ENCODE results near the gene CENPF.
A peak's percentile ranks its signal among the peaks of the same experiment; 100 is the strongest.

CENPF gene

GRCh38 chr1:214623430-214623829 lies 20.4 kb downstream of the CENPF start:
- no peak for DNase-seq (ENCODE audit: low read depth)

- DNase-seq (ENCODE audit: low read depth) = peak; percentile 52
Measured at GRCh38 chr1:214632091-214632490, 29.1 kb downstream of the CENPF start.

- no peak for DNase-seq (ENCODE audit: low read depth)
Measured at GRCh38 chr1:214633686-214634085, 30.7 kb downstream of the CENPF start.

GRCh38 chr1:214634267-214634666 lies 31.3 kb downstream of the CENPF start:
- DNase-seq (ENCODE audit: low read depth) = no peak

- no peak for DNase-seq (ENCODE audit: low read depth)
Measured at GRCh38 chr1:214635086-214635485, 32.1 kb downstream of the CENPF start.

- no peak for DNase-seq (ENCODE audit: low read depth)
Measured at GRCh38 chr1:214635506-214635905, 32.5 kb downstream of the CENPF start.

GRCh38 chr1:214636436-214636835 lies 33.4 kb downstream of the CENPF start:
- no peak for DNase-seq (ENCODE audit: low read depth)

GRCh38 chr1:214637125-214637524 lies 34.1 kb downstream of the CENPF start:
- no peak for DNase-seq (ENCODE audit: low read depth)

GRCh38 chr1:214637722-214638458 lies 34.9 kb downstream of the CENPF start:
- DNase-seq (ENCODE audit: low read depth) = peak; percentile 5

GRCh38 chr1:214638459-214638807 lies 35.4 kb downstream of the CENPF start:
- no peak for DNase-seq (ENCODE audit: low read depth)

GRCh38 chr1:214638997-214639396 lies 36.0 kb downstream of the CENPF start:
- no peak for DNase-seq (ENCODE audit: low read depth)

- no peak for DNase-seq (ENCODE audit: low read depth)
Measured at GRCh38 chr1:214640431-214641213, 37.6 kb downstream of the CENPF start.

- no peak for DNase-seq (ENCODE audit: low read depth)
Measured at GRCh38 chr1:214641214-214641895, 38.4 kb downstream of the CENPF start.

- DNase-seq (ENCODE audit: low read depth) = no peak
Measured at GRCh38 chr1:214643030-214643429, 40.0 kb downstream of the CENPF start.

- DNase-seq (ENCODE audit: low read depth) = no peak
Measured at GRCh38 chr1:214645712-214646111, 42.7 kb downstream of the CENPF start.

GRCh38 chr1:214648801-214649200 lies 45.8 kb downstream of the CENPF start:
- no peak for DNase-seq (ENCODE audit: low read depth)

- DNase-seq (ENCODE audit: low read depth) = no peak
Measured at GRCh38 chr1:214649607-214650006, 46.6 kb downstream of the CENPF start.

- no peak for DNase-seq (ENCODE audit: low read depth)
Measured at GRCh38 chr1:214650664-214651063, 47.7 kb downstream of the CENPF start.

- DNase-seq (ENCODE audit: low read depth) = no peak
Measured at GRCh38 chr1:214657299-214657698, 54.3 kb downstream of the CENPF start.

- no peak for DNase-seq (ENCODE audit: low read depth)
Measured at GRCh38 chr1:214658175-214658574, 55.2 kb downstream of the CENPF start.

- DNase-seq (ENCODE audit: low read depth) = no peak
Measured at GRCh38 chr1:214658785-214659184, 55.8 kb downstream of the CENPF start.

GRCh38 chr1:214660190-214660589 lies 57.2 kb downstream of the CENPF start:
- DNase-seq (ENCODE audit: low read depth) = no peak

- DNase-seq (ENCODE audit: low read depth) = no peak
Measured at GRCh38 chr1:214660900-214661299, 57.9 kb downstream of the CENPF start.

All from T follicular helper cell (primary cell).